ENCODE data around the gene ADISSP. TPM values are rescaled to one million over a fixed set of nuclear protein-coding genes. Genes with fewer than 3 reads are reported as not detected.

Gene ADISSP
- total and polyA plus RNA-seq, 2 of the 13 experiments (the other 11 are each of a cell fraction or from before 2014, with no cell fraction given) = 38.3 to 90.6 TPM

DNA sequence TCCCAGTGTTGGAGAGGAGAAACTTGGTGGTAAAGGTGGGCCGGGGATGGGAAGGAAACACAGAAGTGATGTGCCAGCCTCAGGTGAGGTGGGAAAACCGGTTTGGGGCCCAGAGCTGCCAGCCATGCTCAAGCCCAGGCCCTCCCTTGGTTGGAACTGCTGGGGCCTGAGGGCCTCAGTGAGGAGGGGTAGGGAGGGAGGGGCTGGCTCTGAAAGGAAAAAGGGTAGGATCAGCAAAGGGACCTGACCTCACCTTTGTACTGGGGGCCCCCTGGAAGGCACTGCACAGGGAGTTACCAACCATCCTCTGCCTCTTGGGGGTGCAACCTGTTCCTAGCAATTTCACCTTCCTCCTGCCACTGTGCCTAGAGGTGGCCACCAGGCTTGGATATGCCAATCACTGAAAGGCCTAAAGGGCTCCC is 15.5 kb upstream of the ADISSP start (continued):
- TF ChIP-seq ZBTB20 (CRISPR knock-in tag; IDR thresholded peaks at IDR 0.05; ENCODE audit: borderline replicate concordance, low read depth) (no peak), BORCS8-MEF2B (CRISPR knock-in tag; IDR thresholded peaks at IDR 0.05) (0 out of 2 replicates have a peak, but pooled peaks have one; percentile 32), PAX8 (CRISPR knock-in tag; IDR thresholded peaks at IDR 0.05; ENCODE audit: borderline replicate concordance) (no peak), MYNN (CRISPR knock-in tag; IDR thresholded peaks at IDR 0.05; ENCODE audit: low read depth) (no peak), ZNF556 (CRISPR knock-in tag; IDR thresholded peaks at IDR 0.05; ENCODE audit: borderline replicate concordance) (no peak), ZNF326 (CRISPR knock-in tag; IDR thresholded peaks at IDR 0.05; ENCODE audit: borderline replicate concordance) (0 out of 2 replicates have a peak, but pooled peaks have one; percentile 56), ZNF83 (CRISPR knock-in tag; IDR thresholded peaks at IDR 0.05; ENCODE audit: borderline replicate concordance) (no peak), ZBTB42 (CRISPR knock-in tag; IDR thresholded peaks at IDR 0.05) (no peak), HNRNPL (IDR thresholded peaks at IDR 0.05; ENCODE audit: low read depth, low read length) (no peak), THAP11 (CRISPR knock-in tag; IDR thresholded peaks at IDR 0.05) (no peak), TEAD3 (CRISPR knock-in tag; optimal IDR thresholded peaks at IDR 0.05; ENCODE audit: borderline replicate concordance) (no peak), ZNF605 (CRISPR knock-in tag; IDR thresholded peaks at IDR 0.05) (no peak; the same call in 1 of the 2 replicates), RAD51 (IDR thresholded peaks at IDR 0.05; ENCODE audit: borderline replicate concordance) (no peak), ZBTB7A (CRISPR knock-in tag; IDR thresholded peaks at IDR 0.05) (no peak), SNRNP70 (IDR thresholded peaks at IDR 0.05; ENCODE audit: low read depth, low read length) (no peak), REPIN1 (CRISPR knock-in tag; IDR thresholded peaks at IDR 0.05; ENCODE audit: borderline replicate concordance, low read depth) (no peak), ZFP90 (CRISPR knock-in tag; IDR thresholded peaks at IDR 0.05; ENCODE audit: borderline replicate concordance) (no peak), FOXK1 (CRISPR knock-in tag; IDR thresholded peaks at IDR 0.05; ENCODE audit: borderline replicate concordance, low read depth) (no peak), SSRP1 (CRISPR knock-in tag; IDR thresholded peaks at IDR 0.05) (peak; percentile 65; the same call in 1 of the 2 replicates)
- TF ChIP-seq, protein P1, sequence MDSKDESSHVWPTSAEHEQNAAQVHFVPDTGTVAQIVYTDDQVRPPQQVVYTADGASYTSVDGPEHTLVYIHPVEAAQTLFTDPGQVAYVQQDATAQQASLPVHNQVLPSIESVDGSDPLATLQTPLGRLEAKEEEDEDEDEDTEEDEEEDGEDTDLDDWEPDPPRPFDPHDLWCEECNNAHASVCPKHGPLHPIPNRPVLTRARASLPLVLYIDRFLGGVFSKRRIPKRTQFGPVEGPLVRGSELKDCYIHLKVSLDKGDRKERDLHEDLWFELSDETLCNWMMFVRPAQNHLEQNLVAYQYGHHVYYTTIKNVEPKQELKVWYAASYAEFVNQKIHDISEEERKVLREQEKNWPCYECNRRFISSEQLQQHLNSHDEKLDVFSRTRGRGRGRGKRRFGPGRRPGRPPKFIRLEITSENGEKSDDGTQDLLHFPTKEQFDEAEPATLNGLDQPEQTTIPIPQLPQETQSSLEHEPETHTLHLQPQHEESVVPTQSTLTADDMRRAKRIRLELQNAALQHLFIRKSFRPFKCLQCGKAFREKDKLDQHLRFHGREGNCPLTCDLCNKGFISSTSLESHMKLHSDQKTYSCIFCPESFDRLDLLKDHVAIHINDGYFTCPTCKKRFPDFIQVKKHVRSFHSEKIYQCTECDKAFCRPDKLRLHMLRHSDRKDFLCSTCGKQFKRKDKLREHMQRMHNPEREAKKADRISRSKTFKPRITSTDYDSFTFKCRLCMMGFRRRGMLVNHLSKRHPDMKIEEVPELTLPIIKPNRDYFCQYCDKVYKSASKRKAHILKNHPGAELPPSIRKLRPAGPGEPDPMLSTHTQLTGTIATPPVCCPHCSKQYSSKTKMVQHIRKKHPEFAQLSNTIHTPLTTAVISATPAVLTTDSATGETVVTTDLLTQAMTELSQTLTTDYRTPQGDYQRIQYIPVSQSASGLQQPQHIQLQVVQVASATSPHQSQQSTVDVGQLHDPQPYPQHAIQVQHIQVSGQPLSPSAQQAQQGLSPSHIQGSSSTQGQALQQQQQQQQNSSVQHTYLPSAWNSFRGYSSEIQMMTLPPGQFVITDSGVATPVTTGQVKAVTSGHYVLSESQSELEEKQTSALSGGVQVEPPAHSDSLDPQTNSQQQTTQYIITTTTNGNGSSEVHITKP (CRISPR knock-in tag; IDR thresholded peaks at IDR 0.05; ENCODE audit: low read depth) = no peak
- TF ChIP-seq, protein P2, sequence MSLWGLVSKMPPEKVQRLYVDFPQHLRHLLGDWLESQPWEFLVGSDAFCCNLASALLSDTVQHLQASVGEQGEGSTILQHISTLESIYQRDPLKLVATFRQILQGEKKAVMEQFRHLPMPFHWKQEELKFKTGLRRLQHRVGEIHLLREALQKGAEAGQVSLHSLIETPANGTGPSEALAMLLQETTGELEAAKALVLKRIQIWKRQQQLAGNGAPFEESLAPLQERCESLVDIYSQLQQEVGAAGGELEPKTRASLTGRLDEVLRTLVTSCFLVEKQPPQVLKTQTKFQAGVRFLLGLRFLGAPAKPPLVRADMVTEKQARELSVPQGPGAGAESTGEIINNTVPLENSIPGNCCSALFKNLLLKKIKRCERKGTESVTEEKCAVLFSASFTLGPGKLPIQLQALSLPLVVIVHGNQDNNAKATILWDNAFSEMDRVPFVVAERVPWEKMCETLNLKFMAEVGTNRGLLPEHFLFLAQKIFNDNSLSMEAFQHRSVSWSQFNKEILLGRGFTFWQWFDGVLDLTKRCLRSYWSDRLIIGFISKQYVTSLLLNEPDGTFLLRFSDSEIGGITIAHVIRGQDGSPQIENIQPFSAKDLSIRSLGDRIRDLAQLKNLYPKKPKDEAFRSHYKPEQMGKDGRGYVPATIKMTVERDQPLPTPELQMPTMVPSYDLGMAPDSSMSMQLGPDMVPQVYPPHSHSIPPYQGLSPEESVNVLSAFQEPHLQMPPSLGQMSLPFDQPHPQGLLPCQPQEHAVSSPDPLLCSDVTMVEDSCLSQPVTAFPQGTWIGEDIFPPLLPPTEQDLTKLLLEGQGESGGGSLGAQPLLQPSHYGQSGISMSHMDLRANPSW (CRISPR knock-in tag; IDR thresholded peaks at IDR 0.05; ENCODE audit: borderline replicate concordance) = no peak
- TF ChIP-seq, protein P3, sequence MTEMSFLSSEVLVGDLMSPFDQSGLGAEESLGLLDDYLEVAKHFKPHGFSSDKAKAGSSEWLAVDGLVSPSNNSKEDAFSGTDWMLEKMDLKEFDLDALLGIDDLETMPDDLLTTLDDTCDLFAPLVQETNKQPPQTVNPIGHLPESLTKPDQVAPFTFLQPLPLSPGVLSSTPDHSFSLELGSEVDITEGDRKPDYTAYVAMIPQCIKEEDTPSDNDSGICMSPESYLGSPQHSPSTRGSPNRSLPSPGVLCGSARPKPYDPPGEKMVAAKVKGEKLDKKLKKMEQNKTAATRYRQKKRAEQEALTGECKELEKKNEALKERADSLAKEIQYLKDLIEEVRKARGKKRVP (CRISPR knock-in tag; IDR thresholded peaks at IDR 0.05) = no peak
- TF ChIP-seq, protein P4, sequence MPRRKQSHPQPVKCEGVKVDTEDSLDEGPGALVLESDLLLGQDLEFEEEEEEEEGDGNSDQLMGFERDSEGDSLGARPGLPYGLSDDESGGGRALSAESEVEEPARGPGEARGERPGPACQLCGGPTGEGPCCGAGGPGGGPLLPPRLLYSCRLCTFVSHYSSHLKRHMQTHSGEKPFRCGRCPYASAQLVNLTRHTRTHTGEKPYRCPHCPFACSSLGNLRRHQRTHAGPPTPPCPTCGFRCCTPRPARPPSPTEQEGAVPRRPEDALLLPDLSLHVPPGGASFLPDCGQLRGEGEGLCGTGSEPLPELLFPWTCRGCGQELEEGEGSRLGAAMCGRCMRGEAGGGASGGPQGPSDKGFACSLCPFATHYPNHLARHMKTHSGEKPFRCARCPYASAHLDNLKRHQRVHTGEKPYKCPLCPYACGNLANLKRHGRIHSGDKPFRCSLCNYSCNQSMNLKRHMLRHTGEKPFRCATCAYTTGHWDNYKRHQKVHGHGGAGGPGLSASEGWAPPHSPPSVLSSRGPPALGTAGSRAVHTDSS (CRISPR knock-in tag; conservative IDR thresholded peaks at IDR 0.05) = no peak

All from HepG2 (cell line).